Ammon's horn (tissue), 1 donor: ENCODE results near the gene NUP210.

Experiments used
- DNase-seq: peaks from one replicate; pipeline ENCODE4 v3.0.0-alpha.2; 2016; ENCODE audit warnings: low spot score

NUP210 gene

DNA sequence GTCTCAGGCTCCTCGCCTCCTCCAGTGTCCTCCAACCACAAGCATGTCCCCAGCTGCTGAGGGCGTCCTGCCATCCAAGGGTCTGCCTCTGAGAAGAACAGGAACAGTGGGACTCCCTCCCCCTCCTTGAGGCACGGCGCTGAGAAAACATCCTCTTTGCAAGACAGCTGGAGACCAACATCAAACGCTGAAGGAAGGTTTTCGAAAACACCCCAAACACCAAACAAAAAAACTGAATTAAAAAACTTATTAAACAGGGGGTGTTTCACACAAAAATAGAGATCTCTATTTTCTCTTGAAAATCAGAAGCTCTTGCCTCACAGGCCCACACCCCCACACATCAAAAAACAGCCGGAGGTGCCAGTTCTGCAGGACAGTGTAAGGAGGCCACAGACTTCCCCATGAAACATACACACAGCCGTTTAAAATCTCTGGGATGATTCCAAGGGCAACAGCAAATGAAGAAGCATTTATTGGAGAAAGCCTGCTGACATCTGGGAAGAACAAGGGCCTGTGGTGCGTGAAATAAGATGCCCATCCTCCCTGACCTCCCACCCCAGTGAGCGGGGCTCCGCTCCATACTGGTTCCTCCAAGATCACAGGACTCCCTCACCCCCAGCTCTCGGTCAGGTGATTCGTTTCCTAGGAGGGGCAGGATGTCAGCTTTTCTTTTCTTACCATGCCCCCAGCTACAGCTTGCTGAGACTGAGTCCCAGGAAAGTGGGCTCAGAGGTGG lies 71.3 kb downstream of the NUP210 start:
- peak; percentile 43 for DNase-seq

- DNase-seq = no peak
Measured at GRCh38 chr3:13348100-13348499, 72.0 kb downstream of the NUP210 start.

DNA sequence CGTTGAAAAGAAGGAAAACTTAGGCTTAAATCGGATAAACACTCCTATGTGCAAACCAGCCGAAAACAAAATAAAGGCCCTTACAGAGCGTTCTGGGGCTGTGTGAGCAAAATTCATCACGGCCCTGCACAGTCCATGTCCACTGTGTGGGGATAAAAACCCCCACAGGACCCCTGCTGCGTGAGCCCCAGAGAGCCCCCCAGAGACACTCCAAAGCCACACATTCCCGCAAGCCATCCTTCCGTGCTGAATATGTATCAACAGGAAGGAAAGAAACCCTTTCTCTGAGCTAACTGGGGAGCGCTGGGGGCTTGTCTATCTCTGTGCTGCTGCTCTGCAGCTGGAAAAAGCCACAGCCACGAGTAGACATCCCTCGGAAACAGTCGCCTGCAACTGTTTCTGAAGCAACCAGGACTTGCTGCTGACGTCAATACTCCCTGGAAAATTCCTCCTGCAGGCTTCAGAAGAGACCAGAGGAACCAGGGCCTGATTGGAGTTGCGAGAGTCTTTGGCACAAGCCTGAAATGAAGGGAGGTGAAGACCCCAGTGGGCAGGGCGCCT lies 72.7 kb downstream of the NUP210 start:
- no peak for DNase-seq

DNA sequence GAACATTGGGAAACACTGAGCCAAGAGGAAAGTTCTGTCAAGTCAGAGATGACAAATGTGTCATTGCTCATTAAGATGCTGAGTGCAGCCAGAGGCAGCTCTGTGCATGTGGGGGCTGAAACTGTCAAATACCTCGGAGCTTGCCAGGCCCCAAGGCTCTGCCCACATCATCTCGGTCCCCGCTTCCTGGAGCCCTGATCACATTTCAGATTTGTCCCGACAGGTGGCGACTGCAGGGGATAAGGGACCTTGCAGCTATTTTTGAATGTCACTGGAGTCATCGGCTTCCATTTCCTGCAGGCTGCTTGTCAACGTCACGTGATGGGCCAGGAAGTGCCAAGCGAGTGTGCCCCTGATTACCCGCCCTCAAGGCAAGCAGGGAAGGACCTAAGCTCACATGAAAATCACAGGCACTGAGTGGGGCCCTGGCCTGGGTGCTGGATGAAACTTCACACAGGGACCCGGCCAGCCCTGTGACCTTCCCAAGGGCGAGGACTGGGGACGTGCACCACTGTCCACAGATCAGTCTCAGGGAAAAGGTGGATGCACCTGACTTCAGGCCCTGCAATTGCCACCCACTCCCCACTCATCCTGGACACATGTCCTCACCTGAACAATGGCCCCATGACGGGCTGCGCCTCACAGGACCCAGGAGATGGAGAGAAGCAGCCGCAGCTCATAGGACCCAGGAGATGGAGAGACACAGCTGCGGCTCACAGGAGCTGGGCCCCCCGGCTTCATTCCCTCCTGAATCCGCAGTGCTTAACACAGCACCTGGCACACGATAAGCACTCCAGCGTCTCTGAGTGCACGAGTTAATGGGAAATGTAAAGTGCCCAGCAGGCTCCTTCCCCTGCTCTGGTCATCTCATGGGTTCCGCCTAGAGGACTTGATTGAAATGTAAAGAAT lies 73.4 kb downstream of the NUP210 start:
- DNase-seq = peak; percentile 24

GRCh38 chr3:13345772-13346171 lies 74.3 kb downstream of the NUP210 start:
- DNase-seq = no peak

DNA sequence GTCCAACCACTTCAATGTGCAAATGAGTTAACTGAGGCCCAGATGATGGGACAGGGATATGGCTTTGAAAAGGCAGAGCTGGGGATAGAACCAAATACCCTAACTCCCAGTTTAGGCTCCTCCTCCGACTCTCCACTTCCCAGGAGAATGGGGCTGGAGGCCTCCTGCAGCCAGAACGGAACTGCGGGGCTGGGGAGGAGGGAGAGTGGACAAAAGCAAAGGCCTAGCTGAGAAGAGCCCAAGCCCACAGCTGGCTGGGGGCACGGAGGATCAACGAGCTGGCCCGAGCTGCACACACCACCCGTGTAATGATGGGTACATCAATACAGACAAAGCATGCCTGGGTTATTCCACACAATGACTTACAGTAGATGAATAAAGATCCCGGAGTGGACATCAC lies 74.8 kb downstream of the NUP210 start:
- DNase-seq = no peak

- DNase-seq = no peak
Measured at GRCh38 chr3:13344663-13345062, 75.5 kb downstream of the NUP210 start.

DNA sequence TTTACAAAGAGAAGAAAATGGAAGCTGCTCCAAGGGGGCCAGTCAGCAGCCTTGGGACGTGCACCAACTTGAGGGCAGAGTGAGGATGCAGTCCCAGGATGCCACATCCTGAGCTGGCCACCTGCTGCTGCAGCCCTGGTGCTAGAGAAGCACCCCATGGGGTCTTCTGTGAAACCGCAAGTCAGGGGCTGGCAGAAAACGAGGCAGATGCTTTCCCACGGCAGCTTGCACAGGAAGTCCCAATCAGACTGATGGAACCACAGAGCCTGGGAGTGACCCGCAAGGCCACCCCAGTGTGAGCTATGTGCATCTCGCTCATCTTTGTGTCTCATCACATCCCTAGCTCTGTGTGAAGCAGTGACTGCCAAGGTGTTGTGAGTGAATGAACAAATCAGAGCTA lies 76.5 kb downstream of the NUP210 start:
- no peak for DNase-seq

- DNase-seq = no peak
Measured at GRCh38 chr3:13341229-13341905, 78.8 kb downstream of the NUP210 start.

- no peak for DNase-seq
Measured at GRCh38 chr3:13339833-13340232, 80.3 kb downstream of the NUP210 start.

DNA sequence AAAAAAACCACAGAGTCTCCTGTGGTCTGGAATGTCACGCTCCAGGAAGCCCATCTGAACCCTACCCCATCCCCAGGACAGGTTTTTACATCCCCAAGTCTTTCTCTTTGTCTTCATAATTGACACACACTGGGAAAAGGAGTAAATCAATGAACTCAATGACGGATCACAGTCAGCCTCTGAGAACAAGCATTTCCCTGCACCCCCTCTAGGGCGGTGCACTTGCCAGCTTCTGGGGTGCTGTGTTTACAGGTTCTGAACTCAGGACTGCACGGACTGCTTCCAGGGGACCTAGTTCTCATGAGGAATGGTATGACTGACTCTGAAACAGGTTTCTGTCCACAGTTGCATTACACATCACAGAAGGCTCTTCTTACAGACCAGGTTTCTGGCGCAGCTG lies 81.1 kb downstream of the NUP210 start:
- DNase-seq = no peak

DNA sequence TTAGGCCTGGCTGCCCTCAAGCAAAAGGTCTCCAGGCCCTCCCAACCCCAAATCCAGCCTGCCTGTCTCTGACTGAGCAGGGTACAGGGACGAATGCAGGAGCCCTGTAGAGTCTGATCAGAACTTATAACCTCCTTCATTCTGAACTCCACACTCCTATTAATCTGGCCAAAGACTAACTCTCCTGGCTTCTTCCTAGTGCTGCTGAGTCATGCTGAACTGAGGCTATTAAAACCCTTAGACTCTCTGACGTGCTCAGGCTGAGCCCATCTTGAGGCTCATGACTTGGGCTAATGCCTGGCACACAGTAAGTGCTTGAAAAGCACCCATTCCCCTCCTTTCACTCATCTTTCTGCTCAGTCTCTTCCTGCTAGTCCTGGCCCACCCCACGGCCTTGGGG lies 81.9 kb downstream of the NUP210 start:
- no peak for DNase-seq

- no peak for DNase-seq
Measured at GRCh38 chr3:13336592-13336991, 83.5 kb downstream of the NUP210 start.

- DNase-seq = no peak
Measured at GRCh38 chr3:13335503-13335902, 84.6 kb downstream of the NUP210 start.

- no peak for DNase-seq
Measured at GRCh38 chr3:13335059-13335458, 85.1 kb downstream of the NUP210 start.

- DNase-seq = no peak
Measured at GRCh38 chr3:13333236-13333897, 86.8 kb downstream of the NUP210 start.

DNA sequence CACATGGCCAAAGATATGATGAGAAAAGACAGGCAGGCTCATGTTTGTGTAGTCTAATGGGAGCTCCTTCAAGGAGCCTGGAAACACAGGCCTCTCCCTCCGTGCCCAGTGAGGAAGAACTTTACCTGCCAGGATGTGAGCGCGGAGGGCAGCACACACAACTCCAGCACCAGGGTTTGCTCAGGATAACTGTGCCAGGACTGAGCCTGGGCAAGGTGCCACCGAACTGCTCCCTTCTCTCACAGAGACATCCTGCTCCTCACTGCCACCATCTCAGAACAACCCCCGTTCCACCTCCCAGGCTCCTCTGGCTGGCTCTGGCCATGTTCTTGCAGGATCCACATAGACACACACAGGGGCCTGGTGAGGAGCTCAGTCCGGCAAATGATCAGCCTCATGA lies 87.4 kb downstream of the NUP210 start:
- no peak for DNase-seq

DNA sequence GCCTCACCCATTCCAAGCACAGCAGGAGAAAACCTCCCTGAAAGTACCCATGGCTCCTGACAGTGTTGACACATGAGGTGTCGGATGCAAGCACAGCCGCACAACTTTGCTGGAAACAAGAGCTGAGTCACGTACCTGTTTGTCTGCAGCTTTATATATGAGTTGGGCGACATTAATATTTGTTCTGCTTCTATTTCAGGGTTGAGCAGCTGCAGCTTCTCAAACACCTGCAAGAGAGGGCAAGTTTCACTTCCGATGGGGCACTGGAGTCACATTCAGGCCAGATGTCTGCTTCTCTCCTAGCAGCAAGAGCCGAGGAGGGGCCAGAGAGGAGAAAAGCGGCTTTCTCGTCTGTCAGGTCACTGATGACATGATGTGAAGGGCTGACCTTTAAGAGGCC lies 88.0 kb downstream of the NUP210 start:
- DNase-seq = no peak

DNA sequence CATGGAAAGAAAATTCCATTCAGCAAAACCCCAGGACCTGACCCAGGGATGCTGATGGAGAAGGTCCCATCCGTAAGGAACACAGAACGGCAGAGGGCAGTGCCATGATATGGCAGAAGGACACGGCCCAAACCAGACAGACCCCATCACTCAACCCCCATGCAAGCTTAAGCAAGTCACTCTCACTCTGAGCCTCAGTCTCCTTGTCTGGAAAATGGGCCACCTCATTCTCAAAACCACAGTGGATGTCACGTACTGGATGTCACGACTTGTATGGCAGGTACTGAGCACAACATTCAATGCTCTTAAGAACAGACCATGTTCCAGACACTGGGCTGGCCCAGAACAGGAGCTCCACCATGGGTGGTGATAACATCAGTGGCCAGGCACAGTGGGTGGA lies 90.4 kb downstream of the NUP210 start:
- no peak for DNase-seq

- no peak for DNase-seq
Measured at GRCh38 chr3:13325892-13326443, 94.2 kb downstream of the NUP210 start.

- DNase-seq = peak; percentile 29
Measured at GRCh38 chr3:13324835-13325501, 95.2 kb downstream of the NUP210 start.
